ENCODE results near the gene ANO1. TPM values are rescaled to one million over a fixed set of nuclear protein-coding genes. Genes with fewer than 3 reads are reported as not detected.

The ANO1 gene
- total RNA-seq, 1 experiment from 2014 or later: 41.7 TPM

DNA sequence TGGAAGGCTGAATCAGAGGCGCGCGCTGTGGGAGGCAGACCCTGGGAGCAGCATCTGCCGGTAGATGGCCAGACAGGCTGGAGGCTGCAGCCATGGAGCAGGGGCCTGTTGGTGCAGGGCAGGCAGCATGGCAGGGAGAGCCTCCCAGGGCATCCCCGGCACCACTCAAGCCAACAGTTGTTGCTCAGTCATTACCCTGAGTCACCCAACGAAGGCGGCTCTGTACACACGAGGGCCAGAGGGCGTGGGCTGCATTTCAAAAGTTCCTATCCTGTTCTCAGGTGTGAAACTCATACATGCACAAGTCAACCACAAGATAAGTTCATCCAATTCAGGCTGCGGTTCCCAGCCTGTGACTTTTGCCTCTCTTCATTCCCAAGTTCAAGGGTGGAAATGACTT is 2.6 kb downstream of the ANO1 start:
- ATAC-seq: peak; percentile 59
- H3K4me2 ChIP-seq (ENCODE audit: low read length): peak overlapping the region; percentile 97
- TF ChIP-seq EZH2phosphoT487 (IDR thresholded peaks at IDR 0.05; ENCODE audit: borderline replicate concordance) (no peak), RAD21 (IDR thresholded peaks at IDR 0.05; ENCODE audit: low read depth) (0 out of 2 replicates have a peak, but pooled peaks have one; percentile 9), TCF7L2 (IDR thresholded peaks at IDR 0.05; ENCODE audit: borderline replicate concordance, extremely low read depth, insufficient read depth, insufficient read length) (no peak), SIN3A (IDR thresholded peaks at IDR 0.05; ENCODE audit: low read depth) (no peak; the same call in 1 of the 2 replicates), CEBPB (IDR thresholded peaks at IDR 0.05; ENCODE audit: low read depth) (no peak), MAX (IDR thresholded peaks at IDR 0.05) (peak; percentile 93), ZFX (IDR thresholded peaks at IDR 0.05) (no peak), ZBTB33 (IDR thresholded peaks at IDR 0.05; ENCODE audit: extremely low read depth, insufficient replicate concordance, low read length) (no peak), JUND (IDR thresholded peaks at IDR 0.05) (peak; percentile 55), SP1 (IDR thresholded peaks at IDR 0.05; ENCODE audit: low read depth) (peak; percentile 39; the same call in 1 of the 2 replicates), ELF1 (IDR thresholded peaks at IDR 0.05; ENCODE audit: borderline replicate concordance, low read depth) (no peak), EGR1 (IDR thresholded peaks at IDR 0.05; ENCODE audit: low read depth) (no peak), ZNF274 (IDR thresholded peaks at IDR 0.05; ENCODE audit: low read depth, low read length) (no peak), FOSL1 (IDR thresholded peaks at IDR 0.05; ENCODE audit: low read depth) (peak; percentile 41; the same call in 1 of the 2 replicates), EZH2 (IDR thresholded peaks at IDR 0.05) (no peak), CBX3 (IDR thresholded peaks at IDR 0.05; ENCODE audit: low read depth) (peak; percentile 85), YY1 (IDR thresholded peaks at IDR 0.05; ENCODE audit: extremely low read depth, insufficient replicate concordance, low read depth, low read length) (no peak), CTCF (IDR thresholded peaks at IDR 0.05 in 2 of 3, conservative IDR thresholded peaks at IDR 0.05 in 1 of 3; ENCODE audit: borderline replicate concordance in 1 of 3, insufficient read depth in 1 of 3, low read depth in 2 of 3, low read length in 2 of 3) (no peak), POLR2A (IDR thresholded peaks at IDR 0.05; ENCODE audit: borderline replicate concordance, extremely low read depth, insufficient read depth, insufficient read length) (no peak), POLR2AphosphoS5 (IDR thresholded peaks at IDR 0.05; ENCODE audit: low read depth, low read length) (no peak)
- TF ChIP-seq, protein P1, sequence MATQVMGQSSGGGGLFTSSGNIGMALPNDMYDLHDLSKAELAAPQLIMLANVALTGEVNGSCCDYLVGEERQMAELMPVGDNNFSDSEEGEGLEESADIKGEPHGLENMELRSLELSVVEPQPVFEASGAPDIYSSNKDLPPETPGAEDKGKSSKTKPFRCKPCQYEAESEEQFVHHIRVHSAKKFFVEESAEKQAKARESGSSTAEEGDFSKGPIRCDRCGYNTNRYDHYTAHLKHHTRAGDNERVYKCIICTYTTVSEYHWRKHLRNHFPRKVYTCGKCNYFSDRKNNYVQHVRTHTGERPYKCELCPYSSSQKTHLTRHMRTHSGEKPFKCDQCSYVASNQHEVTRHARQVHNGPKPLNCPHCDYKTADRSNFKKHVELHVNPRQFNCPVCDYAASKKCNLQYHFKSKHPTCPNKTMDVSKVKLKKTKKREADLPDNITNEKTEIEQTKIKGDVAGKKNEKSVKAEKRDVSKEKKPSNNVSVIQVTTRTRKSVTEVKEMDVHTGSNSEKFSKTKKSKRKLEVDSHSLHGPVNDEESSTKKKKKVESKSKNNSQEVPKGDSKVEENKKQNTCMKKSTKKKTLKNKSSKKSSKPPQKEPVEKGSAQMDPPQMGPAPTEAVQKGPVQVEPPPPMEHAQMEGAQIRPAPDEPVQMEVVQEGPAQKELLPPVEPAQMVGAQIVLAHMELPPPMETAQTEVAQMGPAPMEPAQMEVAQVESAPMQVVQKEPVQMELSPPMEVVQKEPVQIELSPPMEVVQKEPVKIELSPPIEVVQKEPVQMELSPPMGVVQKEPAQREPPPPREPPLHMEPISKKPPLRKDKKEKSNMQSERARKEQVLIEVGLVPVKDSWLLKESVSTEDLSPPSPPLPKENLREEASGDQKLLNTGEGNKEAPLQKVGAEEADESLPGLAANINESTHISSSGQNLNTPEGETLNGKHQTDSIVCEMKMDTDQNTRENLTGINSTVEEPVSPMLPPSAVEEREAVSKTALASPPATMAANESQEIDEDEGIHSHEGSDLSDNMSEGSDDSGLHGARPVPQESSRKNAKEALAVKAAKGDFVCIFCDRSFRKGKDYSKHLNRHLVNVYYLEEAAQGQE (IDR thresholded peaks at IDR 0.05; ENCODE audit: low read depth): no peak

More for the DNA sequence above, 2.6 kb downstream of the ANO1 start:
- Histone ChIP-seq H3K9ac (ENCODE audit: low read length) (peak overlapping the region; percentile 14; the same call in 1 of the 2 replicates), H3K36me3 (ENCODE audit: control insufficient read depth in 1 of 2, insufficient read depth in 2 of 2, low read length in 2 of 2) (no peaks in the 10 kb centered on the region), H3K4me1 (ENCODE audit: control insufficient read depth in 1 of 2, insufficient read depth in 2 of 2, low read length in 2 of 2) (peaks cover 23 to 49% of the 10 kb centered on the region in 2 experiments), H3K27me3 (ENCODE audit: insufficient read depth, low read length) (no peaks in the 10 kb centered on the region), H3K9me3 (ENCODE audit: control insufficient read depth in 1 of 2, insufficient read depth in 1 of 2, low read depth in 1 of 2, low read length in 2 of 2) (no peaks in the 10 kb centered on the region), H3K27ac (ENCODE audit: low read depth, low read length) (peak overlapping the region; percentile 32; the same call in 1 of the 2 replicates), H3K79me2 (ENCODE audit: insufficient read depth, low read length) (peaks cover 31% of the 10 kb centered on the region; the same call in 1 of the 2 replicates), H2AFZ (ENCODE audit: low read depth, low read length, poor library complexity, severe bottlenecking) (no peak overlapping the region), H3K9me2 (ENCODE audit: insufficient read depth) (no peaks in the 10 kb centered on the region), H4K20me1 (ENCODE audit: insufficient read depth) (no peaks in the 10 kb centered on the region), H3K4me3 (replicated peaks in 1 of 2; ENCODE audit: low read depth in 1 of 2, low read length in 2 of 2) (no peak overlapping the region; a peak in 1 of 4 replicates)
- ChIA-PET CTCF (no interaction called here), RAD21 (ENCODE audit: low non-redundant PET in 1 of 2, low total read pairs in 2 of 2, uncharacterized antibody in 2 of 2, unreplicated experiment in 2 of 2) (interaction anchor here in 1 of 2 experiments (1.4 kb wide), 1 partner anchor 166 kb away, joined by 3 read pairs; no protein-coding TSS in a partner anchor), POLR2A (no interaction called here)
- intact Hi-C loops (cut with micrococcal nuclease): loop anchor here (5.0 kb wide), 1 partner anchor 112 kb away; no protein-coding TSS in a partner anchor
- peak; percentile 38 for DNase-seq (ENCODE audit: low read depth, low spot score)
- BruUV-seq (replicated peaks): no TSS peak

All from HCT116 (cell line).